Epithelial cell of alveolus of lung (primary cell): ENCODE results near the gene FOXI2. TPM values are rescaled to one million over a fixed set of nuclear protein-coding genes. Genes with fewer than 3 reads are reported as not detected.

ENCODE experiments used
- total RNA-seq: library from RNA; depleted of rRNA; stranded (reverse); fragments of >200 nt; gene quantifications from 2 replicates; pipeline ENCODE4 v1.2.1, GENCODE V29; 2015

Gene FOXI2
- not detected in 2 replicates for total RNA-seq

GRCh38 chr10:127736915-127737562 lies at the start of gene FOXI2:
FOXI2 (plus strand) TSS chr10:127737185; CDS start chr10:127737274, 89 bp downstream.

Other genes with a start within 250 kb of the FOXI2 start
- gene NPS, start 187.9 kb upstream of the FOXI2 start, total RNA-seq = not detected in 2 replicates
- not detected in 2 replicates for gene CLRN3, start 155.8 kb downstream of the FOXI2 start, total RNA-seq
- gene PTPRE, start 169.9 kb downstream of the FOXI2 start, total RNA-seq = 0.72 and 7.8 TPM in 2 replicates